GM12874 (cell line): ENCODE results near the gene UBLCP1.

Source experiments
- TF ChIP-seq, protein P1 (sequence below): IDR thresholded peaks from 2 replicates; pipeline ENCODE4 v1.5.1; 2011; ENCODE audit warnings: low read depth, mild to moderate bottlenecking, control low read depth, low read length, moderate library complexity; ENCODE audit not compliant: insufficient read depth

Gene UBLCP1

GRCh38 chr5:159310511-159310910 is 47.4 kb downstream of the UBLCP1 start:
- TF ChIP-seq, protein P1, sequence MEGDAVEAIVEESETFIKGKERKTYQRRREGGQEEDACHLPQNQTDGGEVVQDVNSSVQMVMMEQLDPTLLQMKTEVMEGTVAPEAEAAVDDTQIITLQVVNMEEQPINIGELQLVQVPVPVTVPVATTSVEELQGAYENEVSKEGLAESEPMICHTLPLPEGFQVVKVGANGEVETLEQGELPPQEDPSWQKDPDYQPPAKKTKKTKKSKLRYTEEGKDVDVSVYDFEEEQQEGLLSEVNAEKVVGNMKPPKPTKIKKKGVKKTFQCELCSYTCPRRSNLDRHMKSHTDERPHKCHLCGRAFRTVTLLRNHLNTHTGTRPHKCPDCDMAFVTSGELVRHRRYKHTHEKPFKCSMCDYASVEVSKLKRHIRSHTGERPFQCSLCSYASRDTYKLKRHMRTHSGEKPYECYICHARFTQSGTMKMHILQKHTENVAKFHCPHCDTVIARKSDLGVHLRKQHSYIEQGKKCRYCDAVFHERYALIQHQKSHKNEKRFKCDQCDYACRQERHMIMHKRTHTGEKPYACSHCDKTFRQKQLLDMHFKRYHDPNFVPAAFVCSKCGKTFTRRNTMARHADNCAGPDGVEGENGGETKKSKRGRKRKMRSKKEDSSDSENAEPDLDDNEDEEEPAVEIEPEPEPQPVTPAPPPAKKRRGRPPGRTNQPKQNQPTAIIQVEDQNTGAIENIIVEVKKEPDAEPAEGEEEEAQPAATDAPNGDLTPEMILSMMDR: no peak

GRCh38 chr5:159311063-159311462 is 48.0 kb downstream of the UBLCP1 start:
- TF ChIP-seq, protein P1: no peak

GRCh38 chr5:159313197-159313596 is 50.1 kb downstream of the UBLCP1 start:
- TF ChIP-seq, protein P1: no peak

DNA sequence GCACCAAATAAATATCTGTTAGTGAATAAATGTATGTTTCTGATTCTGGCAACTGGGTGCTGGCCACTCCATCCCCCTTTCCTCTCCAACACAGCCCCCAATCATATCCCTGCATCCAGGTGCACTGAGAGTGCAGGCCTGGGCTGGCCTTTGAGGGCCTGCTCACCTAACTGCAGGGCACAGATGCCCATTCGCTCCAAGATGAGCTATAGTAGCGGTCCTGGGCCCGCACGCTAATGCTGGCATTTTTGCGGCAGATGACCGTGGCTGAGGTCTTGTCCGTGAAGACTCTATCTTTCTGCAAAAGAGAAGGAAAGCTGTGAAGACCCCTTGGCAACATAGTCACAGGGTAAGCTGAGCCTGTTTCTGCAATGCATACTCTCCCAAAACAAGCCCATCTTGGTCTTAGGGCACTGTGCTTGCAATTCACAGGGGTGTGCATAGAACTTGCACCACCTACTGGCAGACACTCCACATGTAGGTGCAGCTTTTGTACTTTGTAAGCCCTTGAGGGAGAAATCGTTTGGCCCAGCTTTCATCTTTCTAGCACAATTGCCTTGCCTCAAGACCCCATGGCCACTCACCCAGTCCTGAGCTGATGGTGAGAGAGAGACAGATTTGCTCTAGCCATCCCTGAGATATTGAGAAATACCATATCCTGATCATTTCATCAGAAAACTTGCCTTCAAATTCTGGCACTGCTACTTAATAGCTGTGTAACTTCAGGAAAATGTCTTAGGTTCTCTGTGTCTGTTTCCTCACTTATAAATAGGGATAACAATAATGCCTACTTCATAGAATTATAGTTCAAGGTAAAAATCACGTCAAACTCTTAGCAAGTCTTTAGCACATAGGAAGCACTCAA is 53.7 kb downstream of the UBLCP1 start:
- TF ChIP-seq, protein P1: peak; percentile 79

GRCh38 chr5:159317849-159318248 is 54.8 kb downstream of the UBLCP1 start:
- TF ChIP-seq, protein P1: no peak

GRCh38 chr5:159318448-159318847 is 55.4 kb downstream of the UBLCP1 start:
- TF ChIP-seq, protein P1: no peak

- TF ChIP-seq, protein P1: no peak
Measured at GRCh38 chr5:159319363-159319762, 56.3 kb downstream of the UBLCP1 start.
